ENCODE results near the gene RABGGTA.

The RABGGTA gene

DNA sequence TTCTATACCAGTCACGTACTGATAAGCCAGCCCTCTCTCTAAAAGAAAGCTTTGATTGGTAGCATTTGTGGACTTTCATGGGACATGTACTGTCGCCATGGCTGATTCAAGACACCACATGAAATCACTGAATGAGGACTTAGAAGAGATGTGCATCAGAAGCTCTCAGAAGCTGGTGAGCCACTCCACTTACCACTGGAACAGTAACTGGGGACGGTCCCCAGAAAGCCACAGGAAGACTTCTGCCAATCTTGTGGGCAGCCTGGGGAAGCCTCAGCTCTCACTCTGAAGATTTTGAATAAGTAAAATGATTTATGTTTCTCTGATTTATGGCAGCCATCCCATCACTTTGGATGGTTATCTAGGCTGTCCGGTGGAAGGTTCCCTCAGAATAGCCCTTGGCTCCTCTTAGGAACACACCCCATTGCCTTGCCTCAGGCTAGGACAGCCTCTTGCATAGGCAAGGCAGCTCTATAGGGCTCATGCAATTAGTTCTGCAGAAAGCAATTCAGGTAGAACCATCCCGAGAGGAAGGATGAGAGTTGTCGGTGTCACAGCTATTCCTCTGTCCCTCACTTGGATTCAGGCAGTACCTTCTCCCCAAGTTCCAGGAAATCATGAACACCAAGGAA, 18.4 kb upstream of the RABGGTA start:
- no CpG with 5 or more reads among the region's 6 CpGs for WGBS (ENCODE audit: extremely low coverage, insufficient coverage, low lambda C conversion rate)
- H3K23ac ChIP-seq (ENCODE audit: low read length), result no peak overlapping the region
- H2BK15ac ChIP-seq (replicated peaks; ENCODE audit: low read depth), result no peak overlapping the region
- no peaks in the 10 kb centered on the region for H3K79me1 ChIP-seq (ENCODE audit: low read length)
- H2BK120ac ChIP-seq (ENCODE audit: low read depth, low read length), result no peak overlapping the region
- no peak overlapping the region for H2BK5ac ChIP-seq (ENCODE audit: low read length)
- no peak overlapping the region for H4K5ac ChIP-seq (ENCODE audit: low read length)
- no peak overlapping the region for H3K4me3 ChIP-seq (ENCODE audit: low read length)
- DNase-seq, result no peak
- H3K27ac ChIP-seq (ENCODE audit: low read depth, low read length), result no peak overlapping the region
- H3K79me2 ChIP-seq (ENCODE audit: control insufficient read depth, insufficient read depth, low read length), result no peaks in the 10 kb centered on the region
- H3K4me1 ChIP-seq (ENCODE audit: control insufficient read depth, low read depth, low read length), result no peaks in the 10 kb centered on the region
- no peak overlapping the region for H2AK5ac ChIP-seq (ENCODE audit: low read length)
- no peak overlapping the region for H3K18ac ChIP-seq (ENCODE audit: low read length)
- no peaks in the 10 kb centered on the region for H3K27me3 ChIP-seq (ENCODE audit: insufficient read depth, low read length, poor library complexity)
- H3K9ac ChIP-seq (ENCODE audit: low read length), result no peak overlapping the region
- no peak overlapping the region for H3K4me2 ChIP-seq (ENCODE audit: low read length)
- no peak overlapping the region for H4K8ac ChIP-seq (ENCODE audit: low read depth, low read length)
- peaks cover 2% of the 10 kb centered on the region for H3K36me3 ChIP-seq (ENCODE audit: control insufficient read depth, insufficient read depth, low read length)
- no peak overlapping the region for H3K56ac ChIP-seq (ENCODE audit: low read length)
- no peak overlapping the region for H3K4ac ChIP-seq (ENCODE audit: low read depth, low read length)

GRCh38 chr14:24286996-24287395, 15.6 kb upstream of the RABGGTA start:
- H2AK5ac ChIP-seq (ENCODE audit: low read length), result no peak overlapping the region
- H2BK5ac ChIP-seq (ENCODE audit: low read length), result no peak overlapping the region
- no peak overlapping the region for H2BK120ac ChIP-seq (ENCODE audit: low read depth, low read length)
- H3K18ac ChIP-seq (ENCODE audit: low read length), result no peak overlapping the region
- H3K56ac ChIP-seq (ENCODE audit: low read length), result no peak overlapping the region
- no peak overlapping the region for H3K27ac ChIP-seq (ENCODE audit: low read depth, low read length)
- H3K36me3 ChIP-seq (ENCODE audit: control insufficient read depth, insufficient read depth, low read length), result peaks cover 2% of the 10 kb centered on the region
- H3K79me1 ChIP-seq (ENCODE audit: low read length), result no peaks in the 10 kb centered on the region
- H3K4ac ChIP-seq (ENCODE audit: low read depth, low read length), result no peak overlapping the region
- DNase-seq, result no peak
- no peak overlapping the region for H4K5ac ChIP-seq (ENCODE audit: low read length)
- H3K23ac ChIP-seq (ENCODE audit: low read length), result no peak overlapping the region
- H3K4me2 ChIP-seq (ENCODE audit: low read length), result no peak overlapping the region
- H3K4me3 ChIP-seq (ENCODE audit: low read length), result no peak overlapping the region
- H4K8ac ChIP-seq (ENCODE audit: low read depth, low read length), result no peak overlapping the region
- no CpG with 5 or more reads among the region's 5 CpGs for WGBS (ENCODE audit: extremely low coverage, insufficient coverage, low lambda C conversion rate)
- H3K27me3 ChIP-seq (ENCODE audit: insufficient read depth, low read length, poor library complexity), result no peaks in the 10 kb centered on the region
- no peaks in the 10 kb centered on the region for H3K79me2 ChIP-seq (ENCODE audit: control insufficient read depth, insufficient read depth, low read length)
- H3K4me1 ChIP-seq (ENCODE audit: control insufficient read depth, low read depth, low read length), result no peaks in the 10 kb centered on the region
- no peak overlapping the region for H3K9ac ChIP-seq (ENCODE audit: low read length)
- H2BK15ac ChIP-seq (replicated peaks; ENCODE audit: low read depth), result no peak overlapping the region

DNA sequence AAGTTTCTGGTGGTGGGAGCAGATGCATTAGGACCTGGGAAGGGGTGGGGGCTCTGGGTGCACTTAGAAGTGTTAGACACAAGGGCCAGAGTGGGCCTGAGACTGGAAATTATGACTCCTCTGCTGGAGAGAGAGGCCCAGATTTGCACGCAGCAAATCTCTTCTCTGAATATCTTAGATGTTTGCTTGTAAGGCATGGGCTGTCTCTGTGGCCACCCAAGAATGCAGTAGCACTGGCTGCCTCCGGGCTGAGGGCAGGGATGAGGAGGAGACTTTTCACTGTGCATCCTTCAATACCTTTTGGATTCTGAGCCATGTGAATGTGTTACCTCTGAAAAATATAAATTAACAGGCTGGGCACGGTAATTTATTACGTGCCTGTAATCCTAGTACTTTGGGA, 14.0 kb upstream of the RABGGTA start:
- H3K18ac ChIP-seq (ENCODE audit: low read length), result no peak overlapping the region
- no peak overlapping the region for H3K9ac ChIP-seq (ENCODE audit: low read length)
- no peak overlapping the region for H2BK5ac ChIP-seq (ENCODE audit: low read length)
- WGBS (ENCODE audit: extremely low coverage, insufficient coverage, low lambda C conversion rate), result no CpG with 5 or more reads among the region's 4 CpGs
- no peak overlapping the region for H3K4me2 ChIP-seq (ENCODE audit: low read length)
- no peak overlapping the region for H2BK15ac ChIP-seq (replicated peaks; ENCODE audit: low read depth)
- H3K27ac ChIP-seq (ENCODE audit: low read depth, low read length), result no peak overlapping the region
- DNase-seq, result no peak
- H2BK120ac ChIP-seq (ENCODE audit: low read depth, low read length), result no peak overlapping the region
- H3K36me3 ChIP-seq (ENCODE audit: control insufficient read depth, insufficient read depth, low read length), result peaks cover 2% of the 10 kb centered on the region
- no peaks in the 10 kb centered on the region for H3K79me1 ChIP-seq (ENCODE audit: low read length)
- H3K27me3 ChIP-seq (ENCODE audit: insufficient read depth, low read length, poor library complexity), result no peaks in the 10 kb centered on the region
- no peak overlapping the region for H3K23ac ChIP-seq (ENCODE audit: low read length)
- no peak overlapping the region for H4K5ac ChIP-seq (ENCODE audit: low read length)
- no peaks in the 10 kb centered on the region for H3K79me2 ChIP-seq (ENCODE audit: control insufficient read depth, insufficient read depth, low read length)
- no peaks in the 10 kb centered on the region for H3K4me1 ChIP-seq (ENCODE audit: control insufficient read depth, low read depth, low read length)
- H3K4ac ChIP-seq (ENCODE audit: low read depth, low read length), result no peak overlapping the region
- H3K56ac ChIP-seq (ENCODE audit: low read length), result no peak overlapping the region
- H4K8ac ChIP-seq (ENCODE audit: low read depth, low read length), result no peak overlapping the region
- H3K4me3 ChIP-seq (ENCODE audit: low read length), result no peak overlapping the region
- H2AK5ac ChIP-seq (ENCODE audit: low read length), result no peak overlapping the region

DNA sequence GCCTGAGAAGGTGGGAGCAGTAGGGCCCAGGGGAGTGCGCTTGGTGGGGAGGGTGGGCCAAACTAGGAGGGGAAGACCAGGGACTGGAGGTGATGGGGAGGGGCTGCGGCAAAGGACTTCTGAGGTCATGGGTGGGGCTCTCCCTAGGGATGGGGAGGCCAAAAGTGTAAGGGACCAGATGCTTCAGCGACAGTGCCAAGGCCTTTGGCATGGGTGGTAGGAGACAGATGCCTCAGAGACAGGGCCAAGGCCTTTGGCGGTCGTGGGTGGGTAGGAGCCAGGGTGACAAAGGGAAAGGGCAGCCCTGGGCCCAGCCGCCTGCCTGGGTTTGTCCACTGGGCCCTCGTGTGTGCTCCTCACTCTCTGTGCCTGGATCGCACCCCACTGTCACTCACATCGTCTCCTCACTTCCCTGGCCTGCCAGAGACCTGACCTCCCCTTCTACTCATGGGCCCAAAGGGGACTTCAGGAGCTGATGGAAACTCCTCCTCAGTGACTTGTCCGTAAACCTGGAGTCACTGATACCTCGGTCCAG, 13.2 kb upstream of the RABGGTA start:
- Histone ChIP-seq H2AK5ac (ENCODE audit: low read length) (no peak overlapping the region), H3K9ac (ENCODE audit: low read length) (no peak overlapping the region), H3K79me1 (ENCODE audit: low read length) (no peaks in the 10 kb centered on the region), H3K4ac (ENCODE audit: low read depth, low read length) (no peak overlapping the region), H3K18ac (ENCODE audit: low read length) (no peak overlapping the region), H2BK15ac (replicated peaks; ENCODE audit: low read depth) (no peak overlapping the region), H4K5ac (ENCODE audit: low read length) (no peak overlapping the region), H4K8ac (ENCODE audit: low read depth, low read length) (no peak overlapping the region), H3K4me1 (ENCODE audit: control insufficient read depth, low read depth, low read length) (no peaks in the 10 kb centered on the region), H3K36me3 (ENCODE audit: control insufficient read depth, insufficient read depth, low read length) (no peaks in the 10 kb centered on the region), H3K4me2 (ENCODE audit: low read length) (no peak overlapping the region), H3K27ac (ENCODE audit: low read depth, low read length) (no peak overlapping the region), H2BK5ac (ENCODE audit: low read length) (no peak overlapping the region), H3K23ac (ENCODE audit: low read length) (no peak overlapping the region), H3K27me3 (ENCODE audit: insufficient read depth, low read length, poor library complexity) (no peaks in the 10 kb centered on the region), H3K79me2 (ENCODE audit: control insufficient read depth, insufficient read depth, low read length) (no peaks in the 10 kb centered on the region), H2BK120ac (ENCODE audit: low read depth, low read length) (no peak overlapping the region), H3K4me3 (ENCODE audit: low read length) (no peak overlapping the region), H3K56ac (ENCODE audit: low read length) (no peak overlapping the region)
- DNase-seq, result no peak
- no CpG with 5 or more reads among the region's 11 CpGs for WGBS (ENCODE audit: extremely low coverage, insufficient coverage, low lambda C conversion rate)

DNA sequence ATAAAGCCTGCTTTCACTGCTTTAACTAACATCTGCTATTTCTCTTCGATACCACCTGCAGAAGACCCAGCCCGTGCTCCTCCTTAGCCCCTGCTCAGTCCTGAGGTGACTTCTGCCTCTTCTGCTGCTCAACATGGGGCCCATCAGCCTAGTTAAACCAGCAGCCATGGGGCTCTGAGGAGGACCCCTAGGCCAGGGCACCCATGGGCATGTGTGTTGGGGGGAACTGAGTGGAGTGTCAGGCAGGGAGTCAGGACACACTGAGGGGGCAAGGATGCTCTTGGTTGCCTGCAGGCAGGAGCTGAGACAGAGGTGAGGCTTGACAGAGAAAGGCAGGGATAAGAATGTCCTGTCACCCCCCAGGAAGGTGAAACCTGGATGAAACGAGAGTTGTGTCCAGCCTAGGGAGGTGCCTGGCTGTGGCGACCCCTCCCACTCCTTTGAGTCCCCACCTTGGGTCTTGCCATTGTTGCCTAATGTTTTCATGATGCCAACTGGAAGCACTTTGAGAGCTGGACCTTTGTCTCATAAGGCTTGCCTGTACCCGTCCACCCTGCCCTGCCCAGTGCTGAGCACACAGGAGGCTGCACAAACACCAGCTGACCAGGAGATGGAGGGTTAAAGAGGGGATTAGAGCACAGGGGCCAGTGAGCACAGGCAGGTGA, 12.5 kb upstream of the RABGGTA start:
- H3K4me3 ChIP-seq (ENCODE audit: low read length), result no peak overlapping the region
- WGBS (ENCODE audit: extremely low coverage, insufficient coverage, low lambda C conversion rate), result no CpG with 5 or more reads among the region's 5 CpGs
- no peaks in the 10 kb centered on the region for H3K4me1 ChIP-seq (ENCODE audit: control insufficient read depth, low read depth, low read length)
- H2BK120ac ChIP-seq (ENCODE audit: low read depth, low read length), result no peak overlapping the region
- no peak overlapping the region for H3K4me2 ChIP-seq (ENCODE audit: low read length)
- H2BK5ac ChIP-seq (ENCODE audit: low read length), result no peak overlapping the region
- no peaks in the 10 kb centered on the region for H3K27me3 ChIP-seq (ENCODE audit: insufficient read depth, low read length, poor library complexity)
- no peaks in the 10 kb centered on the region for H3K36me3 ChIP-seq (ENCODE audit: control insufficient read depth, insufficient read depth, low read length)
- no peaks in the 10 kb centered on the region for H3K79me2 ChIP-seq (ENCODE audit: control insufficient read depth, insufficient read depth, low read length)
- H3K9ac ChIP-seq (ENCODE audit: low read length), result no peak overlapping the region
- H3K4ac ChIP-seq (ENCODE audit: low read depth, low read length), result no peak overlapping the region
- H3K79me1 ChIP-seq (ENCODE audit: low read length), result no peaks in the 10 kb centered on the region
- no peak overlapping the region for H3K56ac ChIP-seq (ENCODE audit: low read length)
- H3K23ac ChIP-seq (ENCODE audit: low read length), result no peak overlapping the region
- no peak overlapping the region for H3K18ac ChIP-seq (ENCODE audit: low read length)
- no peak overlapping the region for H2BK15ac ChIP-seq (replicated peaks; ENCODE audit: low read depth)
- H3K27ac ChIP-seq (ENCODE audit: low read depth, low read length), result no peak overlapping the region
- no peak overlapping the region for H4K5ac ChIP-seq (ENCODE audit: low read length)
- no peak overlapping the region for H2AK5ac ChIP-seq (ENCODE audit: low read length)
- H4K8ac ChIP-seq (ENCODE audit: low read depth, low read length), result no peak overlapping the region
- DNase-seq, result no peak
